Stimulated activated CD4-positive, alpha-beta T cell treated with anti-CD3 and anti-CD28 coated beads, Interleukin-2, amount 100 ng/mL, for 24 hours (primary cell): Measurements from ENCODE around the gene MED20.

Source experiments
- DNase-seq, 2 donors: peaks; one replicate each; pipeline ENCODE4 v3.0.0-alpha.2; 2020

The MED20 gene

DNA sequence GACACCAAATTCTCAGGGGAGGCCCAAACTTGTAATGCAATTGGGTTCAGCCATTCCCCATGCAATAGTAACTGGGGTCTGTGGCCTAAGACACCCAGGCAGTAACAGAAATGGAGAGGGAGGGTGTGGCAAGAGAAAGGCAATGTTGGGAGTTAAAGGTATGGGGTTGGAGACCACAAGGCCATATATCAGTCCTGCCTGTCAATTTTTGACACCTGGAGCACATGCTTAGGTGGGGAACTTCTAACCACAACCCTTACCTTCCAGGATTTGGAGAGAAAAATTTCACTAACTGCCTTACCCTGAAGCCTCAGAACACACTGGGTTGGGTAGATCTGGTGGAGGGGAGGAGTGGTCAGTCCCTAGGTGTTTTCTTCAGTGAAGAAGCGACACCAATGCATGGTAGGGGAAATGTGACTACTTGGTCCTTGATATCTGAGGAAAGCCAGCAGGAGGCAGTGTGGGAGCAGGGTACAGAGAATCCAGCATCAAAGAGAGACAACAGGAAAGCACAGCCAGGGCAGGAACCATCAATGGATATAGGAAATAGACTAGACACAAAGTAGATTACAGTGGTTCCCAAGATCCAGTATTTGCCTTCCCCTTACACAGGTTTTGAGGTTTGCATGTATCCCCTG lies 18.9 kb downstream of the MED20 start:
- DNase-seq, result peak; percentile 57 to 69

DNA sequence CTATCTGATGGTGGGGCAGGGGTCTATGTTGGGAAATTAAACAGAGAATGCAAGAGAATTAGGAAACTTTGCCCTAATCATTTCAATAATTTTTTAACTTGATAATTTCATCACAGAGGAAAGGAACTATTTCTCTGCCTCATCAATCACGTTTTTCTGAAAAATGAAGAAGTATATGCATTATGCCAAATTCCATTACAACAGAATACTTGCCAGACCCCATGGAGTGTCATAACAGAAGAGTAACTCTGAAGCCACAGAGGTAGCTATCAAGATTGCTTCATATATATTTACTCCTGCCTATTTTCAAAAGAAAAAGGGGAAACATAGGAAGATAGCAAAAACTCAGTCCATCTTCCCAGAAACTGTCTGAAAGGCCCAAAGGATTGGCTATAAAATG lies 20.1 kb downstream of the MED20 start:
- no peak for DNase-seq

DNA sequence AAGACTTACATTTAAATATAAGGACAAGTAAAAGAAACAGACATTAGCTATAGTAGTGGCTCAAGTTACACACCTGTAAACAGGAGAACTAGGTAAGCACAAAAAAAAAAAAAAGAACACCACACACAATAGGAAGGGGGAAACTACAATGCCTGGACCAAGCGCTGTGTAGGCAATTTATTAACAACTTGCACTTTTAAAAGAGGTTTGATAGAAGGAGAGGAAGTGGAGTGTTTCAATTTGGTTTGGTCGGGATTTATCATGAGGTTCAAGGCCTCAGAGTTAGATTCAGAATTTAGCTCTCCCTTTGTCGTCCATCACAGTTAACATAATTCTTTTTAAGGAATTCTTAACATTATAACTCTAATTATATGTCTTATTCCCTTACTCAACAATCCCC lies 24.7 kb downstream of the MED20 start:
- no peak for DNase-seq

DNA sequence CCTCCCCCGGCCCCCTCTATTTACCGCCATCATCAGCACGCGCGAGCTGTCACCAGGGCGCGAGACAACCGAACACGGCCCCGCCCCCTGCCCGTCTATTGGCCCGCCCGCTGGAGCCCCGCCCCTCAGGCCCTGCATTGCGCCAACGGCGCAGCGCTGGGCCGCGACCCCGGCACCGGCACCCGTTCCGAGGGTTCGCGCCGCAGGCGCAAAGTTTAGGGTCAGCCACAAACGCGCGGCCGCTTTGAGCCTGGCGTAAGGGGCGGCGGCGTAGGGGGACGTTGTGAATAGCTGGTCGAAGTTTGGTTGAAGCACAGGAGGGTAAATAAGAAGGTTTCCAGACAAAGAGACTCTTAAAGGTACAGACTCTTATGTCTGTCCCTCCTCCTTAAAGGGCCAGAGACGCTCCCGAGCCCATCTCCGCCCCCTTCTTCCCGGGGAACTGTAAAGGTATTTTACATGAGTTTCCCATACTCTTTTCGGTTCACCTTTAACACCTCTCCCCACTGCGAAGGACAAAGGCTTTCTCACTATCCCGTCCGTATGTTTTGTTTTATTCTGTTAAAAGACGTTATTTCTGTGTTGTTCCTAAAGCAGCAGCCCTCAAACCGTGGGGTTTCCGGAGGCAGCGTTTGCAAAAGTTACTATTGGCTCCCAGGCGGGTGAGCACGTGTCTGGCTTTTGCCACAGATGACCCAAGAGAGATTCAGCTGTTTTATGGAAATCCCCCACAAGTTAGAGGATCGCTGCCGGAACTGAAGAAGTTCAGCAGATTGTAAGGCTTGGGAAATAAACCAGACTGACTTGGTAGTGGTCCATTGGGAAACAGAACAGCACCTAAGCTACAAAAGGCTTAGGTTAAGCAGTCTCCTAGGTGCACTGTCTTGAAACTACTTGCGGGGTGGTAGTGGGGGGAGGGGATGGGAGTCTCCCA lies 25.4 kb downstream of the MED20 start, which contains the start of gene USP49:
Gene USP49, minus strand, starts transcription at position 76 of the 934 bp plus-strand sequence. CDS start 88,392 bp downstream, outside the sequence.
- DNase-seq, result peak; percentile 94 to 97

DNA sequence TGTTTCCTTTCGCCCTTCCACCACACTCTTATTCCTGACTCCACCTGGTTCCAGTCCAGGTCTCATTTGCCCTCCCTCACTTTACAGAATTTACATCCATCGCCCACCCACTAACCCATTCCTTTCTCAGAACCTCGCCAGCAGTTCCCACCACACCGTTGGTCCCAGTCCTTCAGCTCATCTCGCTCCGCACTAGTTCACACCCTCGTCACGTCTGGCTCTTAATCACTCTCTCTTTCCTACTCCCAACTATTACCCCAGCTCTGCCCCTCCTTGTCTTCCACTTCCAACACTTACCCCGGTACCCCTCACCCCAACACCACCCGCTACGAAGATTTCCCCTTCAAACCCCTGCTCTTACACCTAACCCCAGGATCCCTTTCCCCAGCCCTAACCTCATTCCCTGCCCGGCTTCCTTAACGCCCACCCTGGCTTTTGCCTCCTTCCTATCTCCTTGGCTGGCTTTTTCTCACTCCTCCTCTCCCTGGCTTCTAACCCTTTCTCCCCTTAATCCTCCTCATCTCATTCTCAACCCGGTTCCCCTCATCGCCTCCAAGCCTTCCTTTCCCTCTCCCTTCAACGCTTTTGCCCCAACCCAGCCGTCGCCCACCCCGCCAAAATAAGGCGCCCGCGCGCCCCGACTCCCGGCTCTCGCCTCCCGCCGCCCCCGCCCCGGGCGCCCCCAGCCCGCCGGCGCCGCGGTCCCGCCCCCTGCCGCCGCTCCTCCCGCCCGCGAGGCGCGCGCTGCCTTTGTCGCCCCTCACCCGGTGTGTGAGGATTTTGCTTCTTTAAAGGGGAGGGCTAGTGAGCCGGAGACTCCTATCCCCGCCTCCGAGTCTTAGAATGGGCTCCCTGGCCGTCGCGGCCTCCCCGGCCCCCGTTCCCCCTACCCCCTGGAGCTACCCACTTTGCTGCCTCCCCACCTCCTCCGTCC lies 26.3 kb downstream of the MED20 start:
- DNase-seq, result peak; percentile 12 to 20

DNA sequence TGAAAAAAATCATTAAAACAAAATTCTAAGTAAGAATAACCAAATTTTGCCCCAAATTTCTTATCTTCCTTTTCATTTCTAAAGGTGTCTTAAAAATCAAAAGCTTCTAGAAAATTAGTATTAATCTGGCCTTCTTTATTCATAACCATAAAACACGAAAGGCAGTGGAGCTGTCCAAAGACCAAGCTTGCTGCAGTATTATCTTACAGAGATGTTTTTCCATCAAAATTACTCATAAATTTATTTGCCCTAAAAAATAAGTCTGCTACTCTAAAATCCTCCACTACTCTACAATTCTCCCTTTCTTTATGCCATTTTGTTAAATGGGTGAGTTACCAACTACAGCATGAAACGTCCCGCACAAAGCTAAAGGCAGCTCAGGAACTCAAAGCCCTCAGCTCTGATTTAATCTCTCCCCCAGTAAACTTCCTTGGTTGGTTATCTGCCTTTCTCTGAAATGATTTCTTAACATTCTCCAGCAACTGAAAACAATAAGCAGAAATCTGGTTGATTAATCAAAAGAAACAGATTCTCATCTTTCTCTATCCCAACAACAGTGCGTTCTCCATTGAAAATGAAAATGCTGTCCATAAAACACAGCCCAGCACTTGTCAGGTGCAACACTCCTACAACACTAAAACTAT lies 27.9 kb downstream of the MED20 start:
- no peak for DNase-seq

DNA sequence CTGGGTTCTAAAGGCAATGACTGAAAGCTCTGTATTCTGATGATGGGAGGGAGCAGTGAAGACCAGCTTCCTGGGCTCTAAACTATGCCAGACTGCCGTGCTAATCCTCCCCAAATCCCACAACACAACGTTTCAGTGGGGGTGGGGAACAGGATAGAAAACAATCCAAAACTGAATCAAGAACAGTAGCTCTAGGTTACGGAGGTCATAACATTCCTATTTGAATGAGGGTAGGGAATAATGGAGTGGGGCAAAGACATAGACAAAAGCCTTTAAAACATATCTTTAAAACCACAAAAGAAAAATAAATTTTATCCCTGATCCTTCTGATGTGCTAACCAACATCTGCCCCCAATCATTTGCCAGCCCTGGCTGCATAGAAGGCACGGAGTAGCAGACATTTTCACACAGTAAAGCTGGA lies 33.6 kb downstream of the MED20 start:
- DNase-seq, result no peak

DNA sequence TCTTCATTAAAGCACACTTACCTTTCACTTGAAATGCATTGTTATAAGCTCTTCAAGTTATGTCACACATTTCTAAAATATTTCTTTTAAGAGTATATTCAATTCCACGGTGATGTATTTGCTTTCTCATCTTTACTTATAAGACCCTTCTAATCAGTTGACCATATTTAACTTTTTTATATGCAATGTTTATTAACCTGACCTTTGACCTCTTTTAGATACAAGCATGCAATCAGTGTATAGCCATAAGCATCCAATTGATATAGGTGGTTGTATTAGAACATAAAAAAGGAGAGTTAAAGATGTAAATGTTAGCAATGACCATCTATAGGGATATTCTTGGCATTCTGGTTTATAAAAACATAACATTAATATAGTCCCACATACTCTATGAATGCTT lies 35.0 kb downstream of the MED20 start:
- no peak for DNase-seq

DNA sequence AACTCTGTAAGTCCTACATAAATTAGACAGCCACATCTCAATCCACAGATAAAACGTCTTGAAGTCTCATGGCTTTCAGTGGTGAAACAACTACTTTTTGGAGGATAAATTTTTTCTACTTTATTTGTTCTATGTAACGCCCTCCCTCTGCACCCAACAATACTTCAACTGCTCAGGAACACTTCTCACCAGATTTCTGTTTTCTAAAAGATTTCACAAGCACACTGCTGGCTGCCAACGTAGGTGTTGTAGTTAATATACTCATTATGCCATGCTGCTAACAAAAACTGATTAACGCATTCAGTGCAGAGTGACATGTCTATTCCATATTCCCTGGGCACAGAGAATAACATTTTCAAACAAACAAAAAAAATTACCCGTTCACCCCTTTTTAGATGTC lies 36.0 kb downstream of the MED20 start:
- no peak for DNase-seq

DNA sequence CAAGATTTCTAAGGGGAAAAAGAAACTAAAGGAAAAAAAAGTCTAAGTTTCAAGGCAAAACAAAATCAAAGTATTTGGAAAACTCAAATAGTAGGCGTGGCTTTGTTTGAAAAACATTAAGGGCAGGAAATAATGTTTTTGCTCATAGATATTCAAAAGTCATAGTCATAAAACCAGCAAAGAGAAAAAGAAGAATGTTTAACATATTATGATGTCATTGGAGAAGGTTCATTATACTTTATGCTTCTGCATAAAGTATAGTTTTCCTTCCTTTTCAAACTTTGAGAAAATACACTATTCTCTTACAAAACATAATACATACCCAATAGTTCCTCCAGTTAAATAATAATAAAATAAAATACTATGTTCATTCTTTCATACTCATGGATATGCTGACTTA lies 39.4 kb downstream of the MED20 start:
- DNase-seq, result no peak

DNA sequence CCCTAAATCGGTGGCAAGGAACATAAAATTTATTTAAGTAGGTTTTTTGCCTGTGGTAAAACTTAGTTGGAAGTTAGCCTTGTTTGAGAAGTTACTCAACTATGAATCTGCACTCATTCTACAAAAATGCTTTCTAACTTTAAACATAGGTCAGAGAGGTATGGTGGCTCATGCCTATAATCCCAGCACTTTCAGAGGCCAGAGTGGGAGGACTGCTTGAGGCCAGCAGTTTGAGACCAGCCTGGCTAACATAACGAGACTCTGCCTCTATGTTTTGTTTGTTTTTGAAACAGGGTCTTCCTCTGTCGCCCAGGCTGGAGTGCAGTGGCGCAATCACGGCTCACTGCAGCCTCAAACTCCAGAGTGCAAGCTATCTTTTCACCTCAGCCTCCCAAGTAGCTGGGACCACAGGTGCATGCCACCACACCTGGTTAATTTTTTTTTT lies 42.0 kb downstream of the MED20 start:
- DNase-seq, result no peak

DNA sequence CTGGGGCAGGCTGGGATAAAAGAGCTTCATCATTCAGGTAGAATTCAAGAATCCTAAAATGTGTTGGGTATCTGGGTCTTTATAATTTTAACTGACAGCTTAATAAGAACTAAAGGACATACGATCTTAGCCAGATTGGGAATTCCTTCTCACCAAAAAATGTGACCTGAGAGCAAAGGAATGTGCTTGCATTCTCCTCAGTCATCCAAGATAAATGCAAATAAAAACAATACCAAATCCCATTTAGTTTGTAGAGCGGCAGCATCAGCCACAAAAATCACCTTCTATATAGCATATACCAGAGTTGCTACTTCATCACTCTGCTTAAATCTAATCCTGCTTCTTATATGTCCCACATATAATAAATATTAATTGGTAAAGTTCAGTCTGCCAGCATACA lies 42.7 kb downstream of the MED20 start:
- DNase-seq, result no peak

DNA sequence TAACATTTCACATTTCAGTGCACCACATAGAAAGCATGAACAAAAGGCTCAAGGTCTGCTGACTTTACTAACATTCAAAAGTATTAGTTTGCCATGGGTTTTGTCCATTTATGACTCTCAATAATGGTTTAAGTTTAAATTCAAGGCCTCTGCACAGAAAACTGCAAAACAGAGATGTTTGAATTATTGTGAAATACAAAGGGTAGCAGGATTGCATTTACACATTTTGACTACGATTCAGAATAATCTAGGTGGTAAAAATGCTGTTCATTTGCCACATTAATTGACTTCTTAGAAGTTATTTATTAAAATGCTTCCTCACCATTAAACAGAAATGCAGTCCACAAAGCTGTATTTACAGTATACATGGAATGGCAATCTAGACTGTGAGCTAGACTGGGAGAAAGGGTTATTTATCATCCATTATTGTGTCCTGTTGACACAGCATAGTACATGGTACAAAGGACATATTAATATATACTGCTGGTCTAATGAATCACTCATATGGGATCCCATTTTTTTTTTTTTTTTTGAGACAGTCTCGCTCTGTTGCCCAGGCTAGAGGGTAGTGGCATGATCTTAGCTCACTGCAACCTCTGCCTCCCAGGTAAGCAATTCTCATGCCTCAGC lies 43.8 kb downstream of the MED20 start:
- DNase-seq, result no peak

DNA sequence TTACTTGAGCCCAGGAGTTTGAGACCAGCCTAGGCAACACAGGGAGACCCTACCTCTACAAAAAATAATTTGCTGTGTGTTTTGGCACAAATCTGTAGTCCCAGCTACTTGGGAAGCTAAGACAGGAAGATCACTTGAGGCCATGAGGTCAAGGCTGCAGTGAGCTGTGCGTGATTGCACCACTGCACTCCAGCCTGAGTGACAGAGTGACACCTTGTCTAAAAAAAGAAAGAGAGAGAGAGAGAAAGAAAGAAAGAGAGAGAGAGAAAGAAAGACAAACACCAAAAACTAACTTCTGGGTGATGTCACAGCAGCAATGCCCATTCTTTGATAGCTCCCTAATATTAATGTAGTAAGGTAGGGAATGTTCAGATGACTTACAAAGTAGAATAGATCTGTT lies 46.2 kb downstream of the MED20 start:
- DNase-seq, result no peak

DNA sequence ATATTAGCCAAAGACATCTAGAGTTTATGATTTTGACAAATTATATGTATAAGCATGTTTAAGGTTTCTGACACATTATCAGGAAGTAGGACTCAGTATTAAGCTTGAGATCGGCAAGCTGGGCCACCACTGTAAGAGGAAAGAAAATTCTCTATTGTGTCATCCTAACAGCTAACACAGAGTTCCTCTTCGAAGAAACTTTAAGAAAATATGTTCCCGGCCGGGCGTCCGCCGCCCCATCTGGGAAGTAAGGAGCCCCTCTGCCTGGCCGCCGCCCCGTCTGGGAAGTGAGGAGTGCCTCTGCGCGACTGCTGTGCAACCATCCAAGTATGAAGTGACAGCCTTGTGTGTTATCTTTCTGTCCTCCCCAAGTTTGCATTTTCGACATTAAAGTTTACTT lies 48.8 kb downstream of the MED20 start:
- no peak for DNase-seq

DNA sequence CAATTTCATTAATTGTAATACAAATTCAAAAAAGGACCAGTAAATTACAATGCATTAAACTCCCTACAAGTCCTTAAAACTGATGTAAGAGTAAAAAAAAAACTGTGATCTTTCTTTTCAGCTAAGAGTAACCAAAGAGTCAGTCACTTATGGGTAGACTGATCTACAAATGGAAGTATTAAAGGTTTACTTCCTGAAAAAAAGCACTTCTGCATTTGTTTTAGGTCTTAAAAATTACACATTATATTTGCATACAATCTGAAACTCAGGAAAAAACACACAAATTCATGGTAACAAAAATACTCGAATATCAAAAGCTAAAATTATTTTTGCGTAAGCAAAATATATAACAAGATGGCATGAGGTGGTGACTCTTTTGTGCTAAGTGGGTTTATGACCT lies 49.2 kb downstream of the MED20 start:
- DNase-seq, result no peak

DNA sequence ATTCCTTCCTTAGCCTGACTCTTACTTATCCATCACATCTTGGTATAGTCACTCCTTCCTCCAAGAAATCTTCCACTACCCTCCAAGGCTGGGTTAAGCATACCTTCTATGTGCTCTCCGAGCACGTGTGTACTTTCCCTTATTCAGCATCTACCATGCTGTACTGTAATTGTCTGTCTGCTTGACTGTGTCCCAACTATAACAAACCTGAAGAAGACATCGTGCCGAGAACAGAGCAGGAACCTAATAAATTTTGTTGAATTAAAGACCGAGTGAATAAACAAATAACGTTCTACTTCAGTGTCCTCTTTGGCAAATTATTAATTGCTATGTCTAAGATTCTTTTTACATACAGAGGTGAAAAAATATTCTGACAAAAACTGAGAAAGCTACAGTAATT lies 61.6 kb downstream of the MED20 start:
- no peak for DNase-seq

DNA sequence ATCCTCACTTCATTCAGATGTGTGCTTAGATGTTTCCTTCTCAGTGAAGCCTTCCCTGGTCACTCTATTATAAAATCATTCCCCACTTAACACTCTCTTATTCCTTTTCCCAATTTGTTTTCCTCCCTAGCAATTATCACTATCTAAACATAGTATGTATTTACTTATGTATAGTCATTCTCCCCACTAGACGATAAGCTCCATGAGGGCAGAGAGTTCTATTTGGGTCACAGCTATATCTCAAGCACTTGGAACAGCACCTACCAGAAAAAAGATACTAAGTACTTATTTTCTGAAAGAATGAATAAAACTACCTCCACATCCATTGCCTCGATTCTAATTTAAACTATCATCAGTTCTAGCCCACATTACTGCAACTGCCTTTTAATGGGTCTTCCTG lies 62.2 kb downstream of the MED20 start:
- no peak for DNase-seq
